Loucy (cell line): ENCODE data around the gene CUL1.

Experiments
- H2AFZ ChIP-seq: fragments of 200-600 bp; sonication (generic); 2 replicates; pipeline ENCODE4 v1.6.0; 2016; ENCODE audit warnings: antibody characterized with exemption, mild to moderate bottlenecking, low read length, moderate library complexity
- H3F3A ChIP-seq: fragments of 200-600 bp; 2 replicates; pipeline ENCODE4 v1.6.0; 2016; ENCODE audit warnings: antibody characterized with exemption, low read depth, mild to moderate bottlenecking
- H3K27me3 ChIP-seq: fragments of 200-600 bp; sonication (generic); 2 replicates; pipeline ENCODE4 v1.6.1; 2014; ENCODE audit warnings: low read length, mild to moderate bottlenecking; ENCODE audit not compliant: insufficient read depth, poor library complexity, severe bottlenecking
- H3K36me3 ChIP-seq: fragments of 200-600 bp; sonication (generic); 2 replicates; pipeline ENCODE4 v1.6.1; 2016; ENCODE audit warnings: low read length; ENCODE audit not compliant: insufficient read depth
- H3K4me1 ChIP-seq: fragments of 200-600 bp; sonication (generic); 2 replicates; pipeline ENCODE4 v1.5.1; 2014; ENCODE audit warnings: low read length, mild to moderate bottlenecking; ENCODE audit not compliant: insufficient read depth, poor library complexity, severe bottlenecking
- H3K4me2 ChIP-seq: fragments of 200-600 bp; sonication (generic); 2 replicates; pipeline ENCODE4 v1.6.0; 2014; ENCODE audit warnings: antibody characterized with exemption, low read length, low read depth, mild to moderate bottlenecking; ENCODE audit not compliant: poor library complexity, severe bottlenecking
- H3K4me3 ChIP-seq: fragments of 200-600 bp; sonication (generic); 2 replicates; pipeline ENCODE4 v1.5.1; 2014; ENCODE audit warnings: low read length, mild to moderate bottlenecking, mixed read lengths; ENCODE audit not compliant: poor library complexity, severe bottlenecking
- H3K79me2 ChIP-seq: fragments of 200-600 bp; sonication (generic); 2 replicates; pipeline ENCODE4 v1.6.1; 2014; ENCODE audit warnings: low read length; ENCODE audit not compliant: insufficient read depth
- H3K9ac ChIP-seq: fragments of 200-600 bp; sonication (generic); 2 replicates; pipeline ENCODE4 v1.6.0; 2014; ENCODE audit warnings: mild to moderate bottlenecking, low read depth, low read length, moderate library complexity; ENCODE audit not compliant: poor library complexity, severe bottlenecking
- H3K9me2 ChIP-seq: fragments of 200-600 bp; sonication (generic); replicated peaks from 2 replicates; pipeline ENCODE4 v1.6.1; 2016; ENCODE audit warnings: low read depth, low read length, mixed read lengths
- H3K9me3 ChIP-seq: fragments of 200-600 bp; sonication (generic); 2 replicates; pipeline ENCODE4 v1.6.1; 2014; ENCODE audit warnings: mild to moderate bottlenecking, antibody characterized with exemption, low read length, low read depth; ENCODE audit not compliant: insufficient read depth
- H4K20me1 ChIP-seq: fragments of 200-600 bp; sonication (generic); 2 replicates; pipeline ENCODE4 v1.6.0; 2014; ENCODE audit warnings: antibody characterized with exemption, low read length, mild to moderate bottlenecking; ENCODE audit not compliant: insufficient read depth, poor library complexity, severe bottlenecking
- CTCF ChIP-seq: fragments of 200-600 bp; sonication (generic); conservative IDR thresholded peaks from 2 replicates; pipeline ENCODE4 v1.5.1; 2014; ENCODE audit warnings: mild to moderate bottlenecking, antibody characterized with exemption, low read length
- EZH2phosphoT487 ChIP-seq: fragments of 200-600 bp; IDR thresholded peaks from 2 replicates; pipeline ENCODE4 v1.6.1; 2018; ENCODE audit warnings: antibody characterized with exemption, mild to moderate bottlenecking, moderate library complexity, borderline replicate concordance

CUL1 gene

DNA sequence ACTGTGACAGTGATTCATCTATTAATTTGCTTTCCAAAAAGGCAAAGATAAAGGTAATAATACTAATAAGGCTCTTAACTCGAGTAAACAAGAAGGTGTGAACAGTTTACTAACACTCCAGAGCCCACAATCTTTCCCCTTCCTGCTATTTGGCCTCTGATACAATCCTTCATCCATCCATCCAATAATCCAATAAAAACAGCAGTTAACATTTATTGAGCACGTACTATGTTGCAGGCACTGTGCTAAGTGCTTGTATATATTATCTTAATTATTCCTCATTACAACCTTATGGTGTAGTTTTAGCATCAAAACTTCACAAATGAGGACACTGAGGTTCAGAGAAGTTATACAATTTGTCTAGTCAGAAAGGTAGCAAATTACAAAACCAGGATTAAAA is 135.9 kb downstream of the CUL1 start:
- Histone ChIP-seq H2AFZ (no peak overlapping the region), H3K4me3 (no peak overlapping the region), H4K20me1 (no peaks in the 10 kb centered on the region), H3K4me2 (no peak overlapping the region), H3K9ac (no peak overlapping the region), H3F3A (no peaks in the 10 kb centered on the region), H3K27me3 (no peaks in the 10 kb centered on the region), H3K79me2 (no peaks in the 10 kb centered on the region), H3K4me1 (peaks cover 13% of the 10 kb centered on the region), H3K9me3 (no peaks in the 10 kb centered on the region), H3K36me3 (no peaks in the 10 kb centered on the region), H3K9me2 (no peaks in the 10 kb centered on the region)
- no peak for TF ChIP-seq CTCF

GRCh38 chr7:148835854-148836253 is 137.2 kb downstream of the CUL1 start:
- no peaks in the 10 kb centered on the region for H3K79me2 ChIP-seq

DNA sequence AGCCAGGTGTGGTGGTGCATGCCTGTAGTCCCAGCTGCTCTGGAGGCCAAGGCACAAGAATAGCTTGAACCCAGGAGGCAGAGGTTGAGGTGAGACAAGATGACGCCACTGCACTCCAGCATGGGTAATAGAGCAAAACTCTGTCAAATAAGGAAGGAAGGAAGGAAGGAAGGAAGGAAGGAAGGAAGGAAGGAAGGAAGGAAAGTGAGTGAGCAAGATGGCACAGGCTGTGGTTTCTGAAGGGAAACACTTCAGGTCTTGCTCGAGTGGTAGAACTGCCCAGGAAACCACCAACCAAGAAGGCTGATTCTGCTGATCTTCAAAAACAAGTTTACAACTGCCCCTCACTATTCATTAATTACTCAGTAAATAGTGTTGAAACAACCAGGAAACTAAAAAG is 140.2 kb downstream of the CUL1 start:
- Histone ChIP-seq H3K36me3 (no peaks in the 10 kb centered on the region), H3K4me3 (no peak overlapping the region), H3K9me3 (no peaks in the 10 kb centered on the region), H3F3A (no peaks in the 10 kb centered on the region), H3K4me2 (peak overlapping the region; percentile 39), H3K27me3 (no peaks in the 10 kb centered on the region), H2AFZ (no peak overlapping the region), H3K4me1 (peaks cover 24% of the 10 kb centered on the region), H3K79me2 (no peaks in the 10 kb centered on the region), H4K20me1 (no peaks in the 10 kb centered on the region), H3K9ac (no peak overlapping the region), H3K9me2 (no peaks in the 10 kb centered on the region)
- TF ChIP-seq EZH2phosphoT487 (no peak), CTCF (no peak)

More at GRCh38 chr7:148835854-148836253, 137.2 kb downstream of the CUL1 start:
- no peak overlapping the region for H2AFZ ChIP-seq
- no peak for TF ChIP-seq EZH2phosphoT487
- TF ChIP-seq CTCF: no peak
- H3K4me2 ChIP-seq: no peak overlapping the region
- H3K4me3 ChIP-seq: no peak overlapping the region
- H3F3A ChIP-seq: no peaks in the 10 kb centered on the region
- H3K9me2 ChIP-seq: no peaks in the 10 kb centered on the region
- H3K27me3 ChIP-seq: no peaks in the 10 kb centered on the region
- no peaks in the 10 kb centered on the region for H3K36me3 ChIP-seq
- no peaks in the 10 kb centered on the region for H4K20me1 ChIP-seq
- H3K9ac ChIP-seq: no peak overlapping the region
- H3K4me1 ChIP-seq: peaks cover 19% of the 10 kb centered on the region
- no peaks in the 10 kb centered on the region for H3K9me3 ChIP-seq
